GM21723 (cell line): ENCODE data around the gene ATP2A2.
"Not testable (repeated sequence)": the region's sequence is repeated elsewhere in the genome, so short reads cannot be mapped to it uniquely, and the experiment has no call there.

Source experiments
- ATAC-seq: cut with Tn5 transposase; IDR thresholded peaks from one replicate; pipeline ENCODE4 v1.9.1; 2021; ENCODE audit warnings: mild to moderate bottlenecking, moderate library complexity; ENCODE audit not compliant: unreplicated experiment

The ATP2A2 gene

DNA sequence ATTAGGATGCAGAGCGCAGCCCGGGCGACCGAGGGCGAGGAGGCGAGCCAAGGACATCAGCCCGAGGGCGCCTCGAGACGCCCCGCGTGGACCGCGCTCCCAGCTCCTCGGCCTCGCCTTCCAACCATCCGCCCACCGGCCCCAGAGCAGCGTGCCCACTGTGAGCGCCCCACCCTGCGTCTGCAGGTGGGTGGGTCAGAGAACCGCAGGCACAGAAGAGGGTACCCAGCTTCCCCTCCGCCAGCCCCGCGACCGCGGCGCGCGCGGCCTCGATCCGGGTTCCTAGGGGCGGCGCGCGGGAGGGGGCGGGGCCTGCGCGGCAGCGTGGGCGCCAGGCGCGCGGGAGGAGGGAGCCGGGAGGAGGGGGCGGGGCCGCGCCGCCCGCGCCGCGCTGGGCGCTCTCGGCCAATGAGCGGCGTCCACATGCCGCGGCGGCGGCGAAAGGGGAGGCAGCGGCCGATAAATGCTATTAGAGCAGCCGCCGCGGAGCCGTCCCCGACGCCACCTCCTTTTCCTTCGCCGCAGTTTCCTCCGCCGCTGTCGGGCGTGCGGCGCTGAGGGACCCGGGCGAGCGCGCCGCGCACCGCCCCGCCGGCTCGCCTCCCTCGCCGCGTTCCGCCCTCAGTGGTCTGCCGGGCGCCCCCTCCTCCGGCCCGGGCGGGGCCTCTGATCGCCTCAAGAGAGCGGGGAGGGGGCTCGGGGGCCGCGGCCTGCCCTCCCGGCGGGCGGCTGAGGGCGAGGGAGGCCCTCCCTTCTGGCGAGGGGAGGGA, at the start of gene ATP2A2:
Gene ATP2A2, plus strand, starts transcription at position 469 of the 770 bp plus-strand sequence. CDS start 543 bp downstream, outside the sequence.
- ATAC-seq = peak; percentile 75

DNA sequence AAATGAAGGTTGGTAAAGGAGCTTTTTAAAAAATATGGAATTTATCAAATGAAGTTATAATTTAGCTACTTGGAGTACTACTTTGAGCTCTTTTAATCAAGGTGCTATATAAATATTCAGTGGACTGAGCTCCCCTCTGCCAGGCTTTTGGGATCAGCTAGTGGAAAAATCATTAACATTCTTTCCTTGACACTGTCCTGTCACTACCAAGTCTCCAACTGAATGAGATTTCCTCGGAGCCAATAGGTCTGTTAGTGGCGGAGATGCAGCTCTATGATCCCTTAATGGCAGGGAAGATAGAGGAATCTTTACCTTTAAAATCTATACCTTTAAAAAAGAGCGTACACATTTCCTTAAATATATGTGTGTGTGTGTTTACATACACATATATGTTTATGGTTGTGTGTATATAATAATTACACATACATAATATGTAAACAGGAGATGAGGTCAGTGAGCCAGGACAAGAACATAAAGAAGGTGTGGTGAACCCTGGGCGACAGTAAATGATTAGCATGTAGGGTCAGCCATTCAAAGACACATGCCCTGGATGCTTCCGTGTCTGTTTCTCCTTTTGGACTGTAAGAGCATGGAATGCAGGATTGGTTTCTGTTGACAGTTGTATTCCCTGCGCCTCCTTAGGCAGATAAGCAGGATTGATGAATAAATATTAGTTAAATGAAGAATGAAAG, 47.7 kb upstream of the ATP2A2 start:
- no peak for ATAC-seq

DNA sequence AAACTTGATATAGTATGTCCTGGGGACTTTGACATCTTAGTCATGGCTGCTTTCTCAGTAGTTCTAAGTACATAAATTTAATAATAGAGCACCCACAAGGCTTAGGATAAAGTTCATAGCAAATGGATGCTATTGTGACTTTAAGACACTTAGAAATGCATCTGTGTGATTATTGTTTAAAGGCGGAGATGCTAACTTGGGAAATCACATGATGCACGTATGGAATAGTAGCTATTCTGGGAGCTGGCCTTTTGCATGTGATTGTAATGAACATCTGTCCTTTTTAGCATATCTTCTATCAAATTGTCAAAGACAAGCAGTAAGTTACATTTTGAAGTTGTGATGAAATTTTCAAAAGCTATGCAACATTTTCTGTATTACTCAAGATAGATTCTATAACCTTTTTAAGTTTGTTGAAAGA, 46.7 kb upstream of the ATP2A2 start:
- ATAC-seq = no peak

DNA sequence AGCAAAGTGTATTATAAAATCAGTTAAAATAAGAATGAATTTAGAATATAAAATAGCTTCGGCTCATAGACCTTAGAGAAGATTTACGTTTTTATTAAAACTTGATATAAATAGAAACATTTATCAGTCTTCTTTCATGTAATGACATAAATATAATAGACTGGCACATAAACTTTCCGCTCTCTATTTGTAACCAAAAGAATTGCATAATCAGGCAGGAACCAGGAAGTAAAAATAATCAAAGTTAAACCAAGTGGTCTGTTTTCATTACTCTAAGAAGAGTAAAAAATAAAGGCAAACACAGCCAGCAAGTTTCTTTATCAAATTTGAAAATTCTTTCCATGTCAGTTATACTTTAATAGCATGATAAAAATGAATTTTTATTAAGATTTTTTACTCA, 46.3 kb upstream of the ATP2A2 start:
- ATAC-seq = no peak

DNA sequence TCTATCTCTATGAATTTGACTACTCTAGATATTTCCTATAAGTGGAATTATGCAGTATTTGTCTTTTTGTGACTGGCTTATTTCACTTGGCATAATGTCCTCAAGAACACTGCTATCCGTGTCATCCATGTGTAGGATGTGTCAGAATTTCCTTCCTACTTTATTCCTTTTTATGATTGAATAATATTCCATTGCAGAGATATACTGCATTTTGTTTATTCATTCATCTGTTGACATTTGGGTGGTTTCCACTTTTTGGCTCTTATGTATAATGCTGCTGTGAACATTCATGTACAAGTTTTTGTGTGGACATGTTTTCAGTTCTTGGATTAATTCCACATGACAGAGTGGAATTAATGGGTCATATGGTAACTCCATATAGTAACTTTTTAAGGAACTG, 45.7 kb upstream of the ATP2A2 start:
- ATAC-seq = no peak

DNA sequence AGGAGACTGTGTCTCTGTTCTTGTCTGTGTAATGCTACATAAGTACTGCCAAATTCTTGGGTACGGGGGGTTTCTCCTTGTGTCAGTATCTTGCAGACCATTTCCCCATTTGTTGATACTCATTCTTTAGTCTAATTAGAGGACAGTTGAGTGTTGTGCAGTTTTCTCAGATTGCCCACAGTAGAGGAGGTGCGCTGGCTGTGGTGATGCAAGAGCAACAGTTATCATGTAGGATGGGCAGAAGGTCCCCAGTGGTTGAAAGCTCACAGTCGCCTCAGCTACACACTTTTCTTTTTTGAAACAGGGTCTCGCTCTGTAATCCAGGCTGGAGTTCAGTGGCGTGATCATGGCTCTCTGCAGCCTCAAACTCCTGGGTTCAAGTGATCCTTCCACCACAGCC, 37.8 kb upstream of the ATP2A2 start:
- ATAC-seq = no peak

GRCh38 chr12:110244372-110244771, 36.7 kb upstream of the ATP2A2 start:
- ATAC-seq = no peak

GRCh38 chr12:110244829-110245228, 36.2 kb upstream of the ATP2A2 start:
- no peak for ATAC-seq

- ATAC-seq = no peak
Observed at GRCh38 chr12:110245369-110245772, 35.7 kb upstream of the ATP2A2 start.

DNA sequence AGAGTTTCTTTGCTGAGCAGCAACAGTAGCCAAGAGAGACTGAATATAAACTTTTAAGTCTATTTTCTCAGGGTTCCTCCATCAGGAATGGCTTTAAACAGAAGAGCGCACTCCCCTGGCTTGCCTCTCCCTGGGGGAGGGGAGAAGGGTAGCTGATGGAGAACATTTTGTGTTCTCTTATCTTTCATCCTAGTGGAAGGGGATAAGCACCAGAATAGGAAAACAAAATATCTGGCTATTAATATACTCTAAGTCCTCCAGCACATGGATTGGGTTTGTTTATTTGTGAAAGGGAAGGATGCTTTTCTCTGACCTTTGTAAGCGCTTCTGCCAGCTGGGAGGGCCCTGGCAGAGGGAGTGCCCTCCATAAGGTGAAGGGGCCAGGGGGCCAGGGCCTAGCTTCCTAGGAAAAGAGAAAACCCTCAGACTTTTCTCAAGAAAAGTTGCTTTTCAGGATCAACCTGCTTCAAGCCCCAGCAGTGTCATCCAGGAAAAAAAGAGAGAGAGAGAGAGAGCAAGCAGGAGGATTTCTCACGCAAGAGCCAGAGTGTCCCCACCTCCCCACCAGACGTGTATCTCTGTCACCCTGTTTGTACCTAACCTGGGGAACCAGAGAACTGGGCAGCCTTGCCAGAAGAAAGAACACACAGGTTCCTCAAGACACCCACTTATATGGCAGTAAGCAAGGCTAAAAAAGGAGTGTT, 34.3 kb upstream of the ATP2A2 start:
- no peak for ATAC-seq

- ATAC-seq = no peak
Observed at GRCh38 chr12:110247340-110248095, 33.5 kb upstream of the ATP2A2 start.

GRCh38 chr12:110248096-110248447, 33.0 kb upstream of the ATP2A2 start:
- ATAC-seq = no peak

DNA sequence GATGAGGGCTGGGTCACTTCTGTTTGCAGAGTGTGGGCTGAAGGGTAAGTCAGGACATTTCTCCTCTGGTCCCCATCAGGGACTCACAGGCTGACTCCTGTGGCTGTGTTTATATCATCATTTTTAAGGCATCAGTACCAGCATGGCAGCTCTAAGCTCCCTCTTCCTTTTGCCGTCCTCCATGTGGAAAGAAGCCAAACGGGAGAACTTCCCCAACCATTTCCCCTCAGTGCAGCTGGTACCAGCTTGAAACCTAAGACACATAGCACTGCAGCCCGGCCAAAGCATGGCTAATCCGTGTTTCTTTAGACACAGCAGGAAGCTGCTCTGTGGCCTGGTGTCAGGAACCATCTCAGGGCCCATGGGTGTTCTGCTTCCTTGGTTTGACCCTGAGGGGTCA, 31.9 kb upstream of the ATP2A2 start:
- ATAC-seq = no peak

- no peak for ATAC-seq
Observed at GRCh38 chr12:110249716-110250225, 31.3 kb upstream of the ATP2A2 start.

DNA sequence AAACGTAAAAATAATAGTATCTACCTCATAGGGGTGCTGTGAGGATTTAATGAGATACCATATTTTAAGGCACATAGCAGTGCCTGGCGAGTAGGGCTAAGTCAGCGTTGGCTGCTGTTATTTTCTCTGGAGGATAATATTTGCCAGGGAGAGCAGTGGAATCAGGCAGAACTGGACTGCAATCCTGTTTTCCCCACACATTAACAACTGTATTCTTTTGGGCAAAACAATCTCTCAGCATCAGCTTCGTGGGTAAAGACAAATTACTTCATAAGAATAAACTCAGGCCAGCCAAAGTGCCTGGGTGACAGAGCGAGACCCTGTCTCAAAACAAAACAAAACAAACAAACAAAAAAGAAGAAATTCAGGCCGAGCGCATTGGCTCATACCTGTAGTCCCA, 29.7 kb upstream of the ATP2A2 start:
- no peak for ATAC-seq

DNA sequence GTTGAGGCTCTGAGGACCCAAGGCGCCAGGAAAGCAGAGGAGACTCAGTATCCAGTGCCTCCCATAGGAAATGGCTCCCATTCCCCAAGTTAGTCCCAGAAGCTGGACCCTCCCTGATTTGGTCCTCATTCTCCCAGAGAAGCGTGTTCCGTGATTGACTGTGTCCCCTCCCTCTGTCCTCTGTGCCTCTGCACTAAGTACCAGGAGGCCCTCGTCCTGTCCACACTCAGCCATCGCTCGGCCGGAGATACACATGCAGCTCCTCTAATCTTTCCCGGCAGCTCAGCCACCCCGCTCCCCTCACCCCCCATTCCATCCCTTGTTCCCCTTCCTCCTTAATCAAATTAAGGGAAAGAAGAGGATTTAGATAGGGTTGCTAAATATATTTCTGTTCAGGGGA, 28.3 kb upstream of the ATP2A2 start:
- no peak for ATAC-seq

GRCh38 chr12:110253176-110253575, 27.9 kb upstream of the ATP2A2 start:
- ATAC-seq = no peak

DNA sequence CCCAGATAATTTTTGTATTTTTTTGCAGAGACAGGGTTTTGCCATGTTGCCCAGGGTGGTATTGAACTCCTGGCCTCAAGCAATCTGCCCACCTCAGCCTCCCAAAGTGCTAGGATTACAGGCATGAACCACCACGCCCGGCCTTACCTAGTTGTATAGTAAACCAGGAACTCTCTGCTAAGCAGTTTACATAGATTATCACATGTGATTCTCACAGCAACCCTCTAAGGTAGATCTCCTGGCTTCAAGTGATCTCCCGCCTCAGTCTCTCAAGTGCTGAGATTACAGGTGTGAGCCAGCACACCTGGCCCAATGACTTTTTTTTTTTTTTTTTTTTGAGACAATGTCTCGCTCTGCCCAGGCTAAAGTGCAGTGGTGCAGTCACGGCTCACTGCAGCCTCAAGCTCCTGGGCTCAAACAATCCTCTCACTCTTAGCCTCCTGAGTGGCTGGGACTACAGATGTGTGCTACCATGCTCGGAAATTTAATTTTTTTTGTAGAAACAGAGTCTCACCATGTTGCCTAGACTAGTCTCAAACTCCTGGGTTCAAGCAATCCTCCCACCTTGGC, 26.0 kb upstream of the ATP2A2 start:
- ATAC-seq = no peak

- not testable (repeated sequence) for ATAC-seq
Observed at GRCh38 chr12:110255890-110256456, 25.1 kb upstream of the ATP2A2 start.

DNA sequence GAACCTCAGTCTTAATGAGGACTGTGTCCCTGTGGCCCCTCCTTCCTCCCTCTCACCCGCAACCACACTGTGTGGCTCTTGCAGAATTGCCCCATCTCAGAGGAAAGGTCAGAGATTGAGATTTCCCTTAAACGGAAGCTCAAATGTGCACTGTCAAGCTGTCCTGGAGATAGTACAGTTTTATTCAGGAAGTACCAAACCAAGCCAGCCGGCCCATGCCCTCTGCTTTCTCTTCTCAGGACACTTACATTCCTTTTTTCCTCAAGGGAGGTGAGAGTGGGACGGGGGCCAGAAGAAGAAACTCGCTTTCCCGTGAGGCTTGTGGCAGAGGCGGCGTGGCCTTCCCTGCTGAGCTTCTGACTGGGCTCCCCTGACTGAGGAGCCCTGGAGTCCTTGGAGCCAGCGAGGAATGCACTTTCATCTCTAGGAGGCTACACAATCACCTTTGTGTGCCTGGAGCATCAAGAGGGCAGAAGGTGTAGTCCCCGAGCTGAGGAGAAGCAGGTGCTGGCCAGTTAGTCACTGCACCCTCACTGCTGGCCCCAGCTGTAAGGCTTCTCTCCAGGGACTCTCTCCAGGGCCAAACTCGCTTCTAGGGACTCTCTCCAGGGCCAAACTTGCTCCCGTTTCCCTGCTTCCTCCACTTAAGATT, 24.1 kb upstream of the ATP2A2 start:
- ATAC-seq = no peak
